Astrocyte of the cerebellum (primary cell): Measurements from ENCODE around the gene PYDC1.
A peak's percentile ranks its signal among the peaks of the same experiment; 100 is the strongest.
"Not testable (repeated sequence)": the region's sequence is repeated elsewhere in the genome, so short reads cannot be mapped to it uniquely, and the experiment has no call there.

Experiments used
- DNase-seq: peaks from one replicate; pipeline ENCODE4 v3.0.0-alpha.2; 2011; ENCODE audit warnings: low read depth
- H3K4me3 ChIP-seq: 2 replicates; pipeline ENCODE4 v1.5.1; 2011; ENCODE audit warnings: mild to moderate bottlenecking, low read depth, low read length, moderate library complexity
- in situ Hi-C: cut with HindIII; loops from 2 replicates; pipeline ENCODE4 v1.10.0; 2017; ENCODE audit warnings: low sequenced_read_pairs
- TF ChIP-seq, protein P1 (sequence below): IDR thresholded peaks from 2 replicates; pipeline ENCODE4 v1.5.1; 2012; ENCODE audit warnings: low read length, low read depth, moderate library complexity, mild to moderate bottlenecking; ENCODE audit errors: missing control alignments

The PYDC1 gene

DNA sequence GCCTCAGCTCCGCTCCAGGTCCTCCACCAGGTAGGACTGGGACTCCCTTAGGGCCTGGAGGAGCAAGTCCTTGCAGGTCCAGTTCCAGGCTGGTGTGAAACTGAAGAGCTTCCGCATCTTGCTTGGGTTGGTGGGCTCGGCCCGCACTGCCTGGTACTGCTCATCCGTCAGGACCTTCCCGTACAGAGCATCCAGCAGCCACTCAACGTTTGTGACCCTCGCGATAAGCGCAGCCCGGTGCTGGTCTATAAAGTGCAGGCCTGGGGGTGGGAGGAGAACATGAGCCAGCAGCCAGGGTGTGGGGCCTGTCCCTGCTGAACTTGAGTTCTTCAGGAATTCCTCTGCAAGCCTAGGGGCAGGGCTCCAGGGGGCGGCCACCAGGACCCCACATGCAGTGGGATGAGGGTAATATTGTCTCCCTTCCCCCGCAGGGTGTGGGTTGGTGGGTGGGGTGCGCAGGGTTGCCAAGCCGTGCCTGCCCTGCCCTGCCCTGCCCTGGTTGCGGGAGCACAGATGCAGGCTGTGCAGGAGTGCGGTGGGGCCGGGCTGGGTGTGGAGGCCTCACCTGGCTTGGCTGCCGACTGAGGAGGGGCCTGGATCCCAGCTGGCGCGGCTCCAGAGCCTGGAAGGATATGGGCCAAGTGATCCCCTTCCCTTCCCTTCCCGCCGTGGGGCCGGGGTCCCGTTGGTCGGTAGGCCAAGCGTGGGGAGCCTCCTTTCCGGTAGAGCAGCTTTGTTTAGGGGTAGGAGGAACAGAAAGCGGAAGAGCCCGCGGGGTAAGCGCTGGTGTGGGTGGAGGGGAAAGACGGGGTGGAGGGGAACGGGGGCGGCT, 15.1 kb downstream of the PYDC1 start:
- TF ChIP-seq, protein P1, sequence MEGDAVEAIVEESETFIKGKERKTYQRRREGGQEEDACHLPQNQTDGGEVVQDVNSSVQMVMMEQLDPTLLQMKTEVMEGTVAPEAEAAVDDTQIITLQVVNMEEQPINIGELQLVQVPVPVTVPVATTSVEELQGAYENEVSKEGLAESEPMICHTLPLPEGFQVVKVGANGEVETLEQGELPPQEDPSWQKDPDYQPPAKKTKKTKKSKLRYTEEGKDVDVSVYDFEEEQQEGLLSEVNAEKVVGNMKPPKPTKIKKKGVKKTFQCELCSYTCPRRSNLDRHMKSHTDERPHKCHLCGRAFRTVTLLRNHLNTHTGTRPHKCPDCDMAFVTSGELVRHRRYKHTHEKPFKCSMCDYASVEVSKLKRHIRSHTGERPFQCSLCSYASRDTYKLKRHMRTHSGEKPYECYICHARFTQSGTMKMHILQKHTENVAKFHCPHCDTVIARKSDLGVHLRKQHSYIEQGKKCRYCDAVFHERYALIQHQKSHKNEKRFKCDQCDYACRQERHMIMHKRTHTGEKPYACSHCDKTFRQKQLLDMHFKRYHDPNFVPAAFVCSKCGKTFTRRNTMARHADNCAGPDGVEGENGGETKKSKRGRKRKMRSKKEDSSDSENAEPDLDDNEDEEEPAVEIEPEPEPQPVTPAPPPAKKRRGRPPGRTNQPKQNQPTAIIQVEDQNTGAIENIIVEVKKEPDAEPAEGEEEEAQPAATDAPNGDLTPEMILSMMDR = no peak
- peak overlapping the region; percentile 54 for H3K4me3 ChIP-seq
- in situ Hi-C loops = no loop called here
- DNase-seq = no peak

DNA sequence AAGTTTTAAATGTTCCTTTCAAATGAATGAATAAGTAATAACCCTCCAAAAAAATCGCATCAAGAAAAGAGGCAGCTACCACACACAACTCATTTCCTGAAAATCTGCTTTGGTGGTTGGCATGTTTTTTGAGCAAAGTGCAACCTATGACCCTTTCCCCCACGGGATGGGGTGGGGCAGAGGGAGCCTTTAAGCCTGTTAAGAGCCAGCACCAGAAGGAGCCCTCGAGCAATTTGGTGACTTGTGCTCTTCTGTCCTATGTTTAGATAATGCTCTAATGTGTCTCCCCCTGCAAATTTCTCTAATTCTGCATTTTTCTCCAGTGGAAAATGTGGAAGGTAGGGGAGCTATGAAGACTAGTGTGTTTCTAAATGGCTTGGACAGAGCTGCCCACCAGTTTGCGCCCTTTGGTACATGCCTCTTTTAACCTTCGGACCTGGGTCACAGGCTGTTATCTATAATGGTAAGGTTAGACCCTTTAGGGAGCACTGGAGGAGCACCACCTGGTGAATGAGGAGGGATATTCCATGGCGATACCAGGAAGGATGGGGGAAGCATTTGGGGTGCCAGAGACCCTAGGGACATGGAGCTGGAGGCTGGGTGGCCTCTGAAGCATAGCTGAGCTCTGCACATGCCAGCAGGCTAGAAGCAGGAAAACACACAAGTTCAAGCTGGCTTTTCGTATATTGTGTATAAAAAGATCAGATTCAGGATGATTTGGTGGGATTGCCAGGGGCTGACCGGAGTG, 15.9 kb downstream of the PYDC1 start:
- in situ Hi-C loops = no loop called here
- no peak overlapping the region for H3K4me3 ChIP-seq
- TF ChIP-seq, protein P1 = peak; percentile 10

DNA sequence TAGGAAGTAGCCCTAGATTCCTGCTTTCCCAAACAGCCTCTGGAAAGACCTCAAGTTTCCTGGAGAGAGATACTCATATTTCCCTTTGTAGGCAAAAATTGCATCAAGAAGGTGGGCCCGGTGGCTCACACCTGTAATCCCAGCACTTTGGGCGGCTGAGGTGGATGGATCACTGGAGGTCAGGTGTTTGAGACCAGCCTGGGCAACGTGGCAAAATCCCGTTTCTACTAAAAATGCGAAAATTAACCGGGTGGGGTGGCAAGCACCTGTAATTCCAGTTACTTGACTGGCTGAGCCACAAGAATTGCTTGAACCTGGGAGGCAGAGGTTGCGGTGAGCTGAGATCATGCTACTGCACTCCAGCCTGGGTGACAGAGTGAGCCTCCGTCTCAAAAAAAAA, 16.8 kb downstream of the PYDC1 start:
- DNase-seq, in situ Hi-C loops, H3K4me3 ChIP-seq: not testable (repeated sequence)

More for the DNA sequence above, 15.9 kb downstream of the PYDC1 start:
- no peak for DNase-seq

DNA sequence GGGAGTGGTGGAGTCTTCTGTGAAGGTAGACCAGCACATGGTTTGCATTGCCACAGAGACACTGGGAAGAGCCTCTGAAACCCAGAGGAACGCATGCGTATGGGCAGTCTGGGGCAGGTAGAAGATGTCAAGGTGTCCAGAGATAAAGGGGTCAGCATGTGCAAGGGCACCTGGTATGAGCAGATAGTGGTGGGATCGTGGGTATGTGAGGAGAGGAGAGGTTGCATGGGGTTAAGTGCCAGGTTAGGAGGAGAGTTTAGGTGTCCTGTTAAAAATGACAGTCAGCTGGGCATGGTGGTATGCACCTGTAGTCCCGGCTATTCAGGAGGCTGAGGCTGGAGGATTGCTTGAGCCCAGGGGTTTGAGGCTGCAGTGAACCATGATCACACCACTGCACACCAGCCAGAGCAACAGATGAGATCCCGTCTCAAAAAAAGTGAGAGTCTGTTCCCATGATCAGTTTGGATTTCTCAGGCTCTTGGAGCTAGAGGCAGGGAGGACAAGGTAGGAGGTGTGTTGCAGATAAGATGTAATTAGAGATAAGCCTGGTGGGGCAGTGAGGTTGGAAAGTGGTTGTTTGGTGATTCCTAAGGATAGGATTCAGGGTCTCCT, 17.4 kb downstream of the PYDC1 start:
- no peak overlapping the region for H3K4me3 ChIP-seq
- DNase-seq = no peak
- TF ChIP-seq, protein P1 = no peak
- in situ Hi-C loops = loop anchor here (10.0 kb wide), 1 partner anchor 255 kb away; the partner anchor contains the start of gene ARMC5

DNA sequence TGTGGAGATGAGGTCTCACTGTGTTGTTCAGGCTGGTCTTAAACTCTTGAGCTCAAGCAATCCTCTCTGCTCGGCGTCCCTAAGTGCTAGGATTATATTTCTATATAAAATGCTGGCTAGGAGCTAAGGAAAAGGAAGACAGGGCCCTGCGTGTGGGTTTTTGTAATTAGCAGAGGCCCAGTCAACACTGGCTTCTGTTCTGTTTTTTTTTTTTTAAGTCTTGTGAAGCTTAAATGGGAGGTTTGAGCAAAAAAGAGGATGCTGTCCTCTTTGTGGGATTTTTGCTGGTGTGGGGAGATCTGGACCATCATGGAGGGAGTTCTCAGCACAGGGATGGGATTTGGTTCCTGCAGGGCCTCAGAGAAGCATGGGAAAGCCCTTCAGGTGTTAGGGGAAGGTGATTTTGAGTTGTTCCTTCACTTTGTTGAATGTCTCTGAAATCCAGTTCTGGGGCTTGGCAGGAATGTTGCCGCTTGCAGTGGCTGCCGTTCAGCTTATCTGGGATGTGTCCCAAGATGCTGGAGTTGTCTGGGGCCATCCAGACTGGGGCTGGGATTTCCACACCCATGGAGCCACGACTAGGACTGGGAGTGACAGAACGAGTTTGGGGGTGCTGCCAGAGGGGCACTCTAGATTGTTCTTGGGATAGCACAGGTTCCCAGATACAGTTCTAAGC, 18.6 kb downstream of the PYDC1 start:
- in situ Hi-C loops = loop anchor here (10.0 kb wide), 1 partner anchor 256 kb away; the partner anchor contains the start of gene ARMC5
- TF ChIP-seq, protein P1 = no peak
- no peak overlapping the region for H3K4me3 ChIP-seq
- no peak for DNase-seq

DNA sequence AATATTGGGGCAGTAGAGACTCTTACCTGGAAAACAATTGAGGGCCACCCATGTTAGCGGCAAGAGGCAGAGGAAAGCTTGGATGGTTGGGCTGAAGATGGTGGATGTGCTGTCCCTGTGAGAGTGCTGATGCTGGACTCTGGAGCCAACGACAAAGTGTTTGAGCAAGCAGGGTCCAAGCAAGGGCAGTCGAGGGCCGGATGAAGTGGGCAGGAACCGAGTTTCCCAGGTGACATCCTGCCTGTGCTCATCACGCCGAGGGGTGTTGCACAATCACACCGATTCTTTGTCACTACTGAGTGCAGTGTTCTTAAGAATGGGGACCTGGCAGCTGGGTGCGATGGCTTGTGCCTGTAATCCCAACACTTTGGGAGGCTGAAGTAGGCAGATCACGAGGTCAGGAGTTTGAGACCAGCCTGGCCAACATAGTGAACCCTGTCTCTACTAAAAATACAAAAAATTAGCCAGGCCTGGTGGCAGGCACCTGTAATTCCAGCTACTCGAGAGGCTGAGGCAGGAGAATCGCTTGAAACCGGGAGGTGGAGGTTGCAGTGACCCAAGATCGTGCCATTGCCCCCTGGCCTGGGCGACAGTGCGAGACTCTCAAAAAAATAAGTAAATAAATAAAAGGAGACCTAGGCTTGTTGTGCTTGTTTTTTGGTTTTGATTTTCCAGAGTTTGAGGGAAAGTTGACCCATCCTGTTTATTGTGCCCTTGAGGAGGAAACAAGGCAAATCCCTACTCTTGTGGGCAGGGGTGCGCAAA, 20.4 kb downstream of the PYDC1 start:
- no peak for DNase-seq
- TF ChIP-seq, protein P1 = no peak
- H3K4me3 ChIP-seq = no peak overlapping the region
- in situ Hi-C loops = loop anchor here (10.0 kb wide), 1 partner anchor 258 kb away; the partner anchor contains the start of gene ARMC5

DNA sequence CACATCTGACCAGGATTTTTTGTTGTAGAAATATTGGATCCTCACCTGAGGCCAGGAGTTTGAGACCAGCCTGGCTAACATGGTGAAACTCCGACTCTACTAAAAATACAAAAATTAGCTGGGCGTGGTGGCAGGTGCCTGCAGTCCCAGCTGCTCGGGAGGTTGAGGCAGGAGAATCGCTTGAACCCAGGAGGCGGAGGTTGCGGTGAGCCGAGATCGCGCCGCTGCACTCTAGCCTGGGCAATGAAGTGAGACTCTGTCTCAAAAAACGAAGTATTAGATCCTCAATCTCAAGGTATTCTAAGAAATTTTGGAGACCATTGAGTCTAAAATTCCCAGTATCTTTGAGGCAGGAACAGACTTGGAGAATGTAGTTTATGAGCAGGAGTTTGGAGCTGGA, 21.1 kb downstream of the PYDC1 start:
- DNase-seq, H3K4me3 ChIP-seq: not testable (repeated sequence)
- in situ Hi-C loops = loop anchor here (10.0 kb wide), 1 partner anchor 259 kb away; the partner anchor contains the start of gene ARMC5
